RWPE2 (cell line): ENCODE measurements around the gene FKBP1A.
A peak's percentile ranks its signal among the peaks of the same experiment; 100 is the strongest.

Experiments
- ATAC-seq: fragments of 200-7000 bp; cut with Tn5 transposase; 3 replicates; pipeline ENCODE4 v1.9.1; 2021; ENCODE audit warnings: low read depth
- DNase-seq: peaks from one replicate; pipeline ENCODE4 v3.0.0-alpha.2; 2020; ENCODE audit warnings: low spot score
- H3K27ac ChIP-seq: fragments of 450-650 bp; 2 replicates; pipeline ENCODE4 v1.5.1; 2017; ENCODE audit warnings: mild to moderate bottlenecking; ENCODE audit not compliant: poor library complexity, severe bottlenecking
- H3K27me3 ChIP-seq: fragments of 250-450 bp; sonication (Bioruptor Pico); 2 replicates; pipeline ENCODE4 v1.5.1; 2021; ENCODE audit warnings: mild to moderate bottlenecking, moderate library complexity; ENCODE audit not compliant: insufficient read depth, poor library complexity, severe bottlenecking
- H3K36me3 ChIP-seq: fragments of 250-450 bp; sonication (Bioruptor Pico); 2 replicates; pipeline ENCODE4 v1.5.1; 2020; ENCODE audit warnings: low read depth, mild to moderate bottlenecking, moderate library complexity
- H3K4me1 ChIP-seq: fragments of 250-450 bp; sonication (Bioruptor Pico); 2 replicates; pipeline ENCODE4 v1.5.1; 2021; ENCODE audit warnings: mild to moderate bottlenecking, moderate library complexity; ENCODE audit not compliant: insufficient read depth, poor library complexity, severe bottlenecking
- H3K4me3 ChIP-seq: fragments of 250-450 bp; sonication (Bioruptor Pico); 2 replicates; pipeline ENCODE4 v1.5.1; 2021; ENCODE audit warnings: mild to moderate bottlenecking, moderate library complexity; ENCODE audit not compliant: severe bottlenecking
- H3K9me3 ChIP-seq: fragments of 250-450 bp; sonication (Bioruptor Pico); 2 replicates; pipeline ENCODE4 v1.5.1; 2021; ENCODE audit warnings: mild to moderate bottlenecking, moderate library complexity; ENCODE audit not compliant: severe bottlenecking
- CTCF ChIP-seq: fragments of 450-650 bp; IDR thresholded peaks from one replicate; pipeline ENCODE4 v1.5.1; 2017; ENCODE audit warnings: mild to moderate bottlenecking, moderate library complexity; ENCODE audit not compliant: poor library complexity, severe bottlenecking

Gene FKBP1A

GRCh38 chr20:1373036-1373435 is 19.8 kb downstream of the FKBP1A start:
- no peak overlapping the region for H3K4me3 ChIP-seq
- ATAC-seq: no peak
- peaks cover 34% of the 10 kb centered on the region for H3K4me1 ChIP-seq
- H3K27me3 ChIP-seq: no peaks in the 10 kb centered on the region
- peaks cover 81% of the 10 kb centered on the region for H3K36me3 ChIP-seq
- H3K27ac ChIP-seq: no peak overlapping the region
- H3K9me3 ChIP-seq: no peaks in the 10 kb centered on the region
- no peak for DNase-seq
- TF ChIP-seq CTCF: no peak

GRCh38 chr20:1371830-1372539 is 20.9 kb downstream of the FKBP1A start:
- Histone ChIP-seq H3K4me3 (no peak overlapping the region), H3K9me3 (no peaks in the 10 kb centered on the region), H3K27ac (no peak overlapping the region), H3K27me3 (no peaks in the 10 kb centered on the region), H3K36me3 (peaks cover 86% of the 10 kb centered on the region), H3K4me1 (peaks cover 24% of the 10 kb centered on the region)
- DNase-seq: no peak
- no peak for ATAC-seq
- no peak for TF ChIP-seq CTCF

- H3K27me3 ChIP-seq: no peaks in the 10 kb centered on the region
- no peak overlapping the region for H3K4me3 ChIP-seq
- H3K9me3 ChIP-seq: no peaks in the 10 kb centered on the region
- H3K4me1 ChIP-seq: peaks cover 17% of the 10 kb centered on the region
- no peak for DNase-seq
- ATAC-seq: no peak
- H3K27ac ChIP-seq: peak overlapping the region; percentile 21
- H3K36me3 ChIP-seq: peaks cover 79% of the 10 kb centered on the region
- no peak for TF ChIP-seq CTCF
Observed at GRCh38 chr20:1371202-1371782, 21.6 kb downstream of the FKBP1A start.

- TF ChIP-seq CTCF: no peak
- no peaks in the 10 kb centered on the region for H3K9me3 ChIP-seq
- DNase-seq (no peak), ATAC-seq (no peak)
- H3K27me3 ChIP-seq: no peaks in the 10 kb centered on the region
- H3K36me3 ChIP-seq: peaks cover 72% of the 10 kb centered on the region
- peak overlapping the region; percentile 21 for H3K27ac ChIP-seq
- peaks cover 10% of the 10 kb centered on the region for H3K4me1 ChIP-seq
- H3K4me3 ChIP-seq: no peak overlapping the region
Observed at GRCh38 chr20:1370548-1371110, 22.2 kb downstream of the FKBP1A start.

- Histone ChIP-seq H3K27me3 (no peaks in the 10 kb centered on the region), H3K36me3 (peaks cover 68% of the 10 kb centered on the region), H3K4me3 (no peak overlapping the region), H3K27ac (peak overlapping the region; percentile 21), H3K9me3 (no peaks in the 10 kb centered on the region), H3K4me1 (peaks cover 10% of the 10 kb centered on the region)
- ATAC-seq (no peak), DNase-seq (no peak)
- TF ChIP-seq CTCF: no peak
Observed at GRCh38 chr20:1369970-1370369, 22.9 kb downstream of the FKBP1A start.
